ENCODE results near the gene PSMC6.

Gene PSMC6

GRCh38 chr14:52700701-52701172 lies 6.3 kb upstream of the PSMC6 start:
- TF ChIP-seq CTCF (conservative IDR thresholded peaks at IDR 0.05) = no peak
- H3K27ac ChIP-seq = peak overlapping the region; percentile 92

GRCh38 chr14:52701223-52701622 lies 5.8 kb upstream of the PSMC6 start:
- no peak for TF ChIP-seq CTCF (conservative IDR thresholded peaks at IDR 0.05)
- peak overlapping the region; percentile 92 for H3K27ac ChIP-seq

- no peak overlapping the region for H3K27ac ChIP-seq
- no peak for TF ChIP-seq CTCF (conservative IDR thresholded peaks at IDR 0.05)
Measured at GRCh38 chr14:52703225-52703624, 3.8 kb upstream of the PSMC6 start.

- TF ChIP-seq CTCF (conservative IDR thresholded peaks at IDR 0.05) = no peak
- no peak overlapping the region for H3K27ac ChIP-seq
Measured at GRCh38 chr14:52703664-52704063, 3.3 kb upstream of the PSMC6 start.

- TF ChIP-seq CTCF (conservative IDR thresholded peaks at IDR 0.05) = no peak
- peak overlapping the region; percentile 87 for H3K27ac ChIP-seq
Measured at GRCh38 chr14:52706286-52706685, 714 bp upstream of the PSMC6 start.

- TF ChIP-seq CTCF (conservative IDR thresholded peaks at IDR 0.05) = no peak
- H3K27ac ChIP-seq = no peak overlapping the region
Measured at GRCh38 chr14:52711666-52712065, 4.7 kb downstream of the PSMC6 start.

- H3K27ac ChIP-seq = no peak overlapping the region
- TF ChIP-seq CTCF (conservative IDR thresholded peaks at IDR 0.05) = no peak
Measured at GRCh38 chr14:52716155-52716554, 9.2 kb downstream of the PSMC6 start.
